ENCODE data around the gene P2RX7.

- TF ChIP-seq POLR2A (IDR thresholded peaks at IDR 0.05), result no peak
- TF ChIP-seq CTCF (IDR thresholded peaks at IDR 0.05), result no peak
These were observed 39.5 kb downstream of the P2RX7 start for GRCh38 chr12:121172145-121172544.

Data from adrenal gland (tissue), 5 donors.